Neural crest cell (in vitro differentiated cells): ENCODE results near the gene OLFML2A. TPM values are rescaled to one million over a fixed set of nuclear protein-coding genes. Genes with fewer than 3 reads are reported as not detected.

Source experiments
- DNase-seq: peaks from one replicate; pipeline ENCODE4 v3.0.0; 2021; ENCODE audit warnings: low read depth, mixed read lengths, low spot score
- H3K27ac Mint-ChIP-seq: one replicate; pipeline ENCODE4 v1.8.0; 2021; ENCODE audit warnings: mild to moderate bottlenecking, mixed read lengths; ENCODE audit not compliant: unreplicated experiment
- H3K27me3 Mint-ChIP-seq: 2 replicates; pipeline ENCODE4 v1.8.0; 2021; ENCODE audit warnings: low read depth, mild to moderate bottlenecking, mixed read lengths
- H3K36me3 Mint-ChIP-seq: 2 replicates; pipeline ENCODE4 v1.8.0; 2021; ENCODE audit warnings: low read depth, mild to moderate bottlenecking, mixed read lengths
- H3K4me1 Mint-ChIP-seq: 2 replicates; pipeline ENCODE4 v1.8.0; 2021; ENCODE audit warnings: mixed read lengths
- H3K4me3 Mint-ChIP-seq: one replicate; pipeline ENCODE4 v1.8.0; 2021; ENCODE audit warnings: mild to moderate bottlenecking, mixed read lengths
- H3K9me3 Mint-ChIP-seq: 2 replicates; pipeline ENCODE4 v1.8.0; 2021; ENCODE audit warnings: mixed read lengths
- total RNA-seq: library from RNA; stranded (reverse); gene quantifications from 2 replicates; pipeline ENCODE4 v1.2.1, GENCODE V29; 2021
- TF ChIP-seq, protein P1 (sequence below): fragments of 200-600 bp; sonication (generic); conservative IDR thresholded peaks from 2 replicates; pipeline ENCODE4 v1.5.0; 2021; ENCODE audit warnings: antibody characterized with exemption, mild to moderate bottlenecking

The OLFML2A gene
- total RNA-seq, 1 donor from 2014 or later, result 0.14 TPM

DNA sequence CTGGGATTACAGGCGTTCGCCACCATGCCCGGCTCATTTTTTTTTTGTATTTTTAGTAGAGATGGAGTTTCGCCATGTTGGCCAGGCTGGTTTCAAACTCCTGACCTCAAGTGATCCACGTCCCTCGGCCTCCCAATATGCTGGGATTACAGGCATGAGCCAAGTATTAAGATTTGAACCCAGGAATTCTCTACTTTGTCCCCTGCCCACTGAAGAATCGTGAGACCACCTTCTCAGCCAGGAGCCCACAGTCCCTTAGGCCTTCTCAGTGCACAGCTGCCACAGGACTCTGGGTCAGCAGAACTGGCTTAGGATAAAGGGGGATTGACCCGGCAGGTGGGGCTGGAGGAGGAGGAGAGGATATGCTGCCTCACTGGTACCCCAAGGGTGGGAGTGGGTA lies 13.4 kb downstream of the OLFML2A start:
- H3K27ac Mint-ChIP-seq, result no peak overlapping the region
- H3K27me3 Mint-ChIP-seq, result no peaks in the 10 kb centered on the region
- no peaks in the 10 kb centered on the region for H3K4me1 Mint-ChIP-seq
- no peak for DNase-seq
- H3K9me3 Mint-ChIP-seq, result no peaks in the 10 kb centered on the region
- no peaks in the 10 kb centered on the region for H3K36me3 Mint-ChIP-seq
- no peak overlapping the region for H3K4me3 Mint-ChIP-seq
- TF ChIP-seq, protein P1, sequence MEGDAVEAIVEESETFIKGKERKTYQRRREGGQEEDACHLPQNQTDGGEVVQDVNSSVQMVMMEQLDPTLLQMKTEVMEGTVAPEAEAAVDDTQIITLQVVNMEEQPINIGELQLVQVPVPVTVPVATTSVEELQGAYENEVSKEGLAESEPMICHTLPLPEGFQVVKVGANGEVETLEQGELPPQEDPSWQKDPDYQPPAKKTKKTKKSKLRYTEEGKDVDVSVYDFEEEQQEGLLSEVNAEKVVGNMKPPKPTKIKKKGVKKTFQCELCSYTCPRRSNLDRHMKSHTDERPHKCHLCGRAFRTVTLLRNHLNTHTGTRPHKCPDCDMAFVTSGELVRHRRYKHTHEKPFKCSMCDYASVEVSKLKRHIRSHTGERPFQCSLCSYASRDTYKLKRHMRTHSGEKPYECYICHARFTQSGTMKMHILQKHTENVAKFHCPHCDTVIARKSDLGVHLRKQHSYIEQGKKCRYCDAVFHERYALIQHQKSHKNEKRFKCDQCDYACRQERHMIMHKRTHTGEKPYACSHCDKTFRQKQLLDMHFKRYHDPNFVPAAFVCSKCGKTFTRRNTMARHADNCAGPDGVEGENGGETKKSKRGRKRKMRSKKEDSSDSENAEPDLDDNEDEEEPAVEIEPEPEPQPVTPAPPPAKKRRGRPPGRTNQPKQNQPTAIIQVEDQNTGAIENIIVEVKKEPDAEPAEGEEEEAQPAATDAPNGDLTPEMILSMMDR, result no peak

DNA sequence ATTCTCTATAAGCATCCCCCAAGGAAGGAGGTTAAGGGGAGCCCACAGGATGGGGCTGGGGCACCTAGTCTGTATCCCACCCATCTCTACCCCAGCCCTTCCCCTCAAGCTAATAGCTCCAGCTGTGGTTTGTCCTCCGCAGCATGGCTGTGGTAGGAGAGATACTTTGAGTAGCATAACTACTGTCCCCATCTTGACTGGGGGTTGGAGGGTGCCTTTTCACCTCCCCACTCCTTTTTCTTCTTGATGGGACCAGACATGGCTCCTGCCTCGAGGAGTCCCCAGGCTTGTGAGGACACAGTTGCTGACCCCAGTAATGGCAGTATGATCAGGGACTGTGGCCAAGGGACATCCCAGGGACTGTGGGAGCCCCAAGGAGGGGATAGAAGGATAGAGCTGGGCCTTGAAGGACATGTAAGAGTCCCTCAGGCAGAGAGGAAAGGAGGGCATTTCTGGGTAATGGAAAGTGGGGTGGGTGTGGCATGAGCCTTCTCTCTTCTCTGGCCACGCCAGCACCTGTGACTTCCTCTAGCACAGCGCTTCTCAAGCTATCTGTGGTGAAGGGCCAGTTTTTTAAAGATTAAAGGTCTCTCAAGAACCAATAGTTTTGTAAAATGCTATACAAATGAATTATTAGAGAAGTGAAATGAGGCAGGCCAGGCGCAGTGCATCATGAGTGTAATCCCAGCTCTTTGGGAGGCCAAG lies 14.0 kb downstream of the OLFML2A start:
- Mint-ChIP-seq H3K36me3 (no peaks in the 10 kb centered on the region), H3K4me1 (no peaks in the 10 kb centered on the region), H3K4me3 (no peak overlapping the region), H3K27me3 (no peaks in the 10 kb centered on the region), H3K27ac (no peak overlapping the region), H3K9me3 (no peaks in the 10 kb centered on the region)
- TF ChIP-seq, protein P1, result no peak
- DNase-seq, result no peak

DNA sequence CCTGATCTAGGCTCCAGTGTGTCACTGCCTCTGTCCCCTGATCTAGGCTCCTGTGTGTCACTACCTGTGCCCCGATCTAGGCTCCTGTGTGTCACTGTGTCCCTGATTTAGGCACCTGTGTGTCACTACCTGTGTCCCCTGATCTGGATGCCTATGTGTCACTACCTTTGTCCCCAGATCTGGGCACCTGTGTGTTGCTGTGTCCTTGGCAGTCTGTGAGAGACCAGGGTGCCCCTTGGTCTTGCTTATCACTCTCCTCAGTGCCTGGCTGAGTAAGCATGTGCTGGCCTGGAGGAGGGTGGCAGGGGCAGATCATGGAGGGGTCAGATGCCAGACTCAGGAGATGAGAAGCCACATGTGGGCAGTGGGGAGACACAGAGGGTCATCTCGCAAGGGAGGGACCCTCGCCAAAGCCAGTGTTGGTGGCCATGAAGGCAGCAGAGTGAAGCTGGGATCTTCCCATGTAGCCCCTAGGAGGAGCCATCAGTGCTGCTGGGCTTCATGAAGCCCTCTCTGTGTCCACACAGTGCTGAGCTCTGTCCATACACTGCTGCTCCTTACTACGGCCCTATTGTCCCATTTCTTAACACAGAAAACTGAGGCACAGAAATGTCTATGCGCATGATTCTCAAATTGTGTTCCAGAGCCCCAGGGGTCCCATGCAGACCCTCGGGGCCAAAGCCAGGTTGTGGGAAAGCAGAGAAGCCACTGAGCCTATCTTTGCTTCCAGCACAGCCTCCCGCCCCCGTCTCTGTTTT lies 15.5 kb downstream of the OLFML2A start:
- H3K4me3 Mint-ChIP-seq, result no peak overlapping the region
- DNase-seq, result no peak
- no peaks in the 10 kb centered on the region for H3K36me3 Mint-ChIP-seq
- TF ChIP-seq, protein P1, result no peak
- H3K27ac Mint-ChIP-seq, result no peak overlapping the region
- no peaks in the 10 kb centered on the region for H3K9me3 Mint-ChIP-seq
- H3K4me1 Mint-ChIP-seq, result no peaks in the 10 kb centered on the region
- no peaks in the 10 kb centered on the region for H3K27me3 Mint-ChIP-seq

DNA sequence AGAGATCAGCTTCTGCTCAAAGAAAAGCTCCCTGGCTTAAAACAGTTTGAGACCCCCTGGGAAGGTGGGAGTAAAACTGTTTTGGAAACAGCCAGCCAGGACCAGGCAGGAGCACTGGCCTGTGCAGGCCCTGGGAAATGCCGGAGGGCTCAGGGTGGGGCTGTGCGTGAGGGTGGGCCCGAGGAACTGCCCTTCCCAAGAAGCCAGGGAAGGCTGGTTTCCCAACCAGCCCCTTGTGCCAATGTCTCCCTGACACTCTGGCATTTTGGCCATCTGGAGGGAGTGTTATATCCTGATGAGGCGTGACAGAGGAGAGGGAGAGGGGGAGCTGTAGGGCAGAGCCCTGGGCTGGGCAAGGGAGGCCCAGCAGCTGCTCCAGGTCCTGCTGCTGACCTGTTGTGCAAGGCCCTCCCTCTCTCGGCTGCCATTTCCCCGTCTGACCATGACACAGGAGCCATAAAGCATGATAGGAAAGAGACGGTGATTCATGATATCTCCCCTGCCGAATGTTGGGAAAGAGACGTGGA lies 16.1 kb downstream of the OLFML2A start:
- H3K27ac Mint-ChIP-seq, result no peak overlapping the region
- H3K36me3 Mint-ChIP-seq, result no peaks in the 10 kb centered on the region
- H3K9me3 Mint-ChIP-seq, result no peaks in the 10 kb centered on the region
- TF ChIP-seq, protein P1, result no peak
- no peak for DNase-seq
- no peak overlapping the region for H3K4me3 Mint-ChIP-seq
- no peaks in the 10 kb centered on the region for H3K4me1 Mint-ChIP-seq
- H3K27me3 Mint-ChIP-seq, result no peaks in the 10 kb centered on the region

DNA sequence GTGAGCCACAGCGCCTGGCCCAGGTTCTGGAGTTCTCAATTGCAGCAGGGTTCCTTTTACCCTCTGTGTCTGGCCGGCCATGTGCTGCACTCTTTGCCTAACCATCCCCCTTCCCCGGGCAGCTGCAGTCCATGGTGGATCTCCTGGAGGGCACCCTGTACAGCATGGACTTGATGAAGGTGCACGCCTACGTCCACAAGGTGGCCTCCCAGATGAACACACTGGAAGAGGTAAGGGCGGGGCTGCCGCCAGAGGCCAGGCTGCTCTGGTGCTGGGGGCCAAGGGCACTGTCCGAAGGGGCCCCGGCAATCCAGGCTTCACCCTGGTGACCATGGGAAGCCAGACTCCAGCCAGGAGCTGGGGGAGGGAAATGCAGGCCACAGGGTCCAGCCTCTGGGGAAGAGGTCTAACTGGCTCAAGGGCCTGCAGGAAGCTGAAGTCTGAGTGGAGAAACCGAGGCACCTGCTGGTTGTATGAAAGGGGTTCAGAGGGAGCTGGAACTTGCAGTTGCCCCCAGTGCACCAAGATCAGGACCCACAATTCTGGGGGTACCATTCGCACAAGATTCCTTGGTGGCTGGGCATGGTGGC lies 18.1 kb downstream of the OLFML2A start:
- Mint-ChIP-seq H3K27ac (no peak overlapping the region), H3K4me1 (no peaks in the 10 kb centered on the region), H3K4me3 (no peak overlapping the region), H3K36me3 (no peaks in the 10 kb centered on the region), H3K9me3 (no peaks in the 10 kb centered on the region), H3K27me3 (no peaks in the 10 kb centered on the region)
- no peak for DNase-seq
- TF ChIP-seq, protein P1, result no peak
